ENCODE measurements around the gene USP35.

USP35 gene

DNA sequence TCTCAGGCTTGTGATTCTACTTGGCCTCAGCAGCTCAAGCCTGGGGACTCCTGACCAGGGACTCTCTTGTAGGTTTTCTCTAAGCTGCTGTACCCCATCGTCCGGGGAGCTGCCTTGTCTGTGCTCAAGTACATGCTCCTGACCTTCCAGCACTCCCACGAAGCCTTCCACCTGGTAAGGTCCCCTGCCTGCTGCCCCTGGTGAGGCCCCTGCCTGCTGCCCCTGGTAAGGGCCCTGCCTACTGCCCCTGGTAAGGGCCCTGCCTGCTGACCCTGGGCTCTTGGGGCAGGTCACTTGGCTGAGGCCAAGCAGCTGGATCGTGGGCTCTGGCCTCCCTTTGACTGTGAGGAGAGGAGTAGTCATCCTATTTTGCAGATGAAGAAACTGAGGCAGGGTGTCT lies 11.3 kb downstream of the USP35 start:
- TF ChIP-seq, protein P1, sequence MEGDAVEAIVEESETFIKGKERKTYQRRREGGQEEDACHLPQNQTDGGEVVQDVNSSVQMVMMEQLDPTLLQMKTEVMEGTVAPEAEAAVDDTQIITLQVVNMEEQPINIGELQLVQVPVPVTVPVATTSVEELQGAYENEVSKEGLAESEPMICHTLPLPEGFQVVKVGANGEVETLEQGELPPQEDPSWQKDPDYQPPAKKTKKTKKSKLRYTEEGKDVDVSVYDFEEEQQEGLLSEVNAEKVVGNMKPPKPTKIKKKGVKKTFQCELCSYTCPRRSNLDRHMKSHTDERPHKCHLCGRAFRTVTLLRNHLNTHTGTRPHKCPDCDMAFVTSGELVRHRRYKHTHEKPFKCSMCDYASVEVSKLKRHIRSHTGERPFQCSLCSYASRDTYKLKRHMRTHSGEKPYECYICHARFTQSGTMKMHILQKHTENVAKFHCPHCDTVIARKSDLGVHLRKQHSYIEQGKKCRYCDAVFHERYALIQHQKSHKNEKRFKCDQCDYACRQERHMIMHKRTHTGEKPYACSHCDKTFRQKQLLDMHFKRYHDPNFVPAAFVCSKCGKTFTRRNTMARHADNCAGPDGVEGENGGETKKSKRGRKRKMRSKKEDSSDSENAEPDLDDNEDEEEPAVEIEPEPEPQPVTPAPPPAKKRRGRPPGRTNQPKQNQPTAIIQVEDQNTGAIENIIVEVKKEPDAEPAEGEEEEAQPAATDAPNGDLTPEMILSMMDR (IDR thresholded peaks at IDR 0.05; ENCODE audit: control insufficient read depth, insufficient read depth, low read depth, low read length, missing control alignments): no peak
- DNase-seq (ENCODE audit: low read depth): no peak
- no peak overlapping the region for H3K4me3 ChIP-seq (ENCODE audit: control insufficient read depth, low read depth, low read length)

DNA sequence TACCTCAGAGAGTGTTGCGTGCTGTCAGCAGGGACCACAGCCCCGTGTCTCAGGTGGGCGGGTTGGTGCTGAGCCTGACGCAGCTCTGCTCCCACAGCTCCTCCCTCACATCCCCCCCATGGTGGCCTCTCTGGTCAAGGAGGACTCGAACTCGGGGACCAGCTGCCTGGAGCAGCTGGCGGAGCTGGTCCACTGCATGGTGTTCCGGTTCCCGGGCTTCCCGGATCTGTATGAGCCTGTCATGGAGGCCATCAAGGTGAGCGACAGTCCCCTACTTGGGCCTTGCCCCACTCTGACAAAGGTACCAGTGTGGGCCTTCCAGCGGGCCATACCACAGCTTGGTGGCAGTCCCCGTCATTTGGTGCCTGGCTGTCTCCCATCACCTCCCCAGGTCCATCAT lies 11.8 kb downstream of the USP35 start:
- TF ChIP-seq, protein P1 (IDR thresholded peaks at IDR 0.05; ENCODE audit: control insufficient read depth, insufficient read depth, low read depth, low read length, missing control alignments): no peak
- H3K4me3 ChIP-seq (ENCODE audit: control insufficient read depth, low read depth, low read length): no peak overlapping the region
- DNase-seq (ENCODE audit: low read depth): no peak

DNA sequence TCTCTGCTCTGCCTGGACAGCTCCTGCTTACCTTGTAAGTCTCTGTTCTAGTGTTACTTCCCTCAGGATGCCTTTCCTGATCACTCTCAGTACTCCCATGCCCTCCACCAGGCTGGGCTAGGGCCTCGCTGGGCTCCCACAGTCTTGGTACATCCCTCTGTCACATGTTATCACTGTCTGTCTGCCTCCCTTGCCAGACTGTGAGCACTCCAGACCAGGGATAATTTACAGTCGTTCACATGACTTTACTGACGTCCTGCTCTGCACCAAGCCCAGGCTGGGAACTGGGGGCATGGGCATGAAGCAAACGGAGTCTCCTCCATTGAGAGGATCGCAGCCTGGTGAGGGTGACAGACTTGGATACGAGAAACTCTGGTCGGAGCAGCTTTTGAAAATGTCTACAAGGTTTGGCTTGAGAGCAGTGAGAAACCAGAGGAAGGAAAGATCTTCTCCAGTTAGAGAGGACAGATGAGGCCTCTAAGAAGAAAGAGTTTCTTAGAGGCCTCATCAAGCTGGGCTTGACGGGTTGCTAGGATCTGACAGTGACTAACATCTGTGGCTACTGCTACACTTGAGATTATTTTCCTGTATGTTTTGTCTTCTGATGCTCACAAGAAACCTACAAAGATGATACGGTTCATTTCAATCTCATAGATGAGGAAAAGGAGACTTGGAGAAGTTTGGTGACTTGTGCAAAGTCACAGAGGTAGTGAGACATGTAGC lies 12.5 kb downstream of the USP35 start:
- TF ChIP-seq, protein P1 (IDR thresholded peaks at IDR 0.05; ENCODE audit: control insufficient read depth, insufficient read depth, low read depth, low read length, missing control alignments): no peak
- no peak overlapping the region for H3K4me3 ChIP-seq (ENCODE audit: control insufficient read depth, low read depth, low read length)
- no peak for DNase-seq (ENCODE audit: low read depth)

DNA sequence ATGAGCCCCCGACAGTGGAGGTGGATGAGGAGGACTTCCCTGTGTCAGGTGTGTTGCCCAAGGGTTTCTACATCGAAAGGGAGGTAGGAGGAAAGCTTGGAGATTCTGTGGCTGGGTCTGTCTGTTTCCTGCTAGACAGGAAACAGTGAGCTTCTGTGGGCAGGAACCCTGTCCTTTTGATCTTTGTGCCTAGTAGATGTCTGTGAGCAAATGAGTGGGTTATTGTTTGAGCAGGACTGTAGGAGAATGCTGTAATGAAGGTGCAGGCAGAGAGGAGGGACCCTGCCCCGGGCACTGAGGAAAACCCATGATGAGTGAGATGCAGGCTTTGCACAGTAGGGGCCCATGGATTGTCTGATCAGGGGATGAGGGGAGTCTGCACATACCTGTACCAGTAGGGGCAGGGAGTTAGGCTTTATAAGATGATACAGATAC lies 14.0 kb downstream of the USP35 start:
- no peak for DNase-seq (ENCODE audit: low read depth)
- no peak overlapping the region for H3K4me3 ChIP-seq (ENCODE audit: control insufficient read depth, low read depth, low read length)
- TF ChIP-seq, protein P1 (IDR thresholded peaks at IDR 0.05; ENCODE audit: control insufficient read depth, insufficient read depth, low read depth, low read length, missing control alignments): no peak

DNA sequence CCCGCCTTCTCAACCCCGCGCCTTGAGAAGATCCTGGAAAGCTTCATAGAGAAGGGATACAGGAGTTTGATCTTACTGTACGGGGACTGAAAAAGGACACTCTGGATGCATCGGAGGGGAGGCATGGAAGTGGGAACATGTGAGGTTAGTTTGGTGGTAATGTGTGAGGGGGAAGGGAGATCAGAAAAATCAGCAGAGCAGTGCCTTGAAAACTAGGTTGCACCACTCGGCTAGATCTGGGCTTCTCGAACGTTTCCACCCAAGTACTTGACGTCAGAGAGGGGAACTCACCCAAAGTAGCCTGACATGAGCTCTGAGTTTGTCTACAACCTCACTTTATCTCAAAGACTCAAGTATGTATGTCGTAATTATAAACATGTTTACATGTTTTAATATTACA lies 14.5 kb downstream of the USP35 start:
- no peak for DNase-seq (ENCODE audit: low read depth)
- no peak overlapping the region for H3K4me3 ChIP-seq (ENCODE audit: control insufficient read depth, low read depth, low read length)
- TF ChIP-seq, protein P1 (IDR thresholded peaks at IDR 0.05; ENCODE audit: control insufficient read depth, insufficient read depth, low read depth, low read length, missing control alignments): no peak

DNA sequence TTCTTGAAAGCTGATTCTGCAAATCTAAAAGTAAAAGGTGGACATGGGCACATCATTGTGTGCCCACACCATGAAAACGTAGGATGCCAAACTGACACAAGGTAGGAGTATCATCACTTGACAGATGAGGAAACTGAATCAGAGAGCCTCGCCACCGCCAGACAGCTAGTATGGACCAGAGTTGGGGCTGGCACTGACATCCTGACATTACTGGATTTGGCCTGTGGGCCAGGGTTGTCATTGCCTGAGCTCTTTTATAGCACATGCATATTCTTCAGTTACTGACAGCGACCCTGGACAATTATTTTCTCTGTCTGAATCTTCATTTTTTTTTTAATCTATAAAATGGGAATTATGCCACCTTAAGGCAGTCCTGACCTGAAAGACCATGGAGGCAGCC lies 16.5 kb downstream of the USP35 start:
- H3K4me3 ChIP-seq (ENCODE audit: control insufficient read depth, low read depth, low read length): no peak overlapping the region
- TF ChIP-seq, protein P1 (IDR thresholded peaks at IDR 0.05; ENCODE audit: control insufficient read depth, insufficient read depth, low read depth, low read length, missing control alignments): no peak
- no peak for DNase-seq (ENCODE audit: low read depth)

Data from AG09309 (cell line).